Keratinocyte (primary cell): ENCODE measurements around the gene CFC1. TPM values are rescaled to one million over a fixed set of nuclear protein-coding genes. Genes with fewer than 3 reads are reported as not detected.
"Not testable (repeated sequence)": the region's sequence is repeated elsewhere in the genome, so short reads cannot be mapped to it uniquely, and the experiment has no call there.

Experiments
- DNase-seq: peaks from one replicate; pipeline ENCODE4 v3.0.0-alpha.2; 2011; ENCODE audit warnings: low read depth, missing footprints, low spot score
- FAIRE-seq: peaks from 2 replicates; lab custom pipeline; 2011; peaks lifted over from hg19 to GRCh38; lab: Jason Lieb, UNC
- H2AFZ ChIP-seq: 2 replicates; pipeline ENCODE4 v1.6.0; 2012; ENCODE audit warnings: low read length, control low read depth, inconsistent platforms; ENCODE audit not compliant: control insufficient read depth
- H3K27ac ChIP-seq: 2 replicates; pipeline ENCODE4 v1.5.1; 2011; ENCODE audit warnings: low read length; ENCODE audit not compliant: control insufficient read depth, insufficient read depth
- H3K27me3 ChIP-seq: 3 replicates; pipeline ENCODE4 v1.6.0; 2011; ENCODE audit warnings: low read length; ENCODE audit not compliant: control insufficient read depth, insufficient read depth; ENCODE audit errors: extremely low read depth
- H3K36me3 ChIP-seq, 2 experiments: 2 replicates in 1 of 2; 3 replicates in 1 of 2; pipeline ENCODE4 v1.5.1; 2011; ENCODE audit warnings: low read length in 2 of 2, mild to moderate bottlenecking in 1 of 2; ENCODE audit not compliant: control insufficient read depth in 2 of 2, insufficient read depth in 2 of 2; ENCODE audit errors: extremely low read depth in 1 of 2
- H3K4me1 ChIP-seq: 3 replicates; pipeline ENCODE4 v1.5.1; 2011; ENCODE audit warnings: low read length; ENCODE audit not compliant: control insufficient read depth, insufficient read depth; ENCODE audit errors: extremely low read depth
- H3K4me2 ChIP-seq: 3 replicates; pipeline ENCODE4 v1.6.0; 2011; ENCODE audit warnings: low read depth, low read length; ENCODE audit not compliant: control insufficient read depth, insufficient read depth; ENCODE audit errors: extremely low read depth
- H3K4me3 ChIP-seq, 3 experiments: fragments of 200-600 bp in 1 of 3; sonication (generic) in 1 of 3; 2 replicates in 2 of 3; 3 replicates in 1 of 3; pipeline ENCODE4 v1.5.1; 2011 to 2016; ENCODE audit warnings: low read length in 3 of 3, mild to moderate bottlenecking in 3 of 3, control low read depth in 2 of 3, inconsistent platforms in 1 of 3, low read depth in 1 of 3, mixed read lengths in 1 of 3, mixed run types in 1 of 3, moderate library complexity in 1 of 3; ENCODE audit not compliant: control insufficient read depth in 2 of 3, insufficient read depth in 2 of 3; ENCODE audit errors: extremely low read depth in 1 of 3
- H3K79me2 ChIP-seq: 2 replicates; pipeline ENCODE4 v1.6.0; 2012; ENCODE audit warnings: low read length; ENCODE audit not compliant: control insufficient read depth, insufficient read depth
- H3K9ac ChIP-seq: 3 replicates; pipeline ENCODE4 v1.6.0; 2011; ENCODE audit warnings: low read length; ENCODE audit not compliant: control insufficient read depth, insufficient read depth; ENCODE audit errors: extremely low read depth
- H3K9me1 ChIP-seq: 3 replicates; pipeline ENCODE4 v1.6.0; 2011; ENCODE audit warnings: low read length; ENCODE audit not compliant: control insufficient read depth, insufficient read depth; ENCODE audit errors: extremely low read depth
- H3K9me3 ChIP-seq: 2 replicates; pipeline ENCODE4 v1.5.1; 2012; ENCODE audit warnings: low read depth, low read length; ENCODE audit not compliant: control insufficient read depth
- H4K20me1 ChIP-seq: 3 replicates; pipeline ENCODE4 v1.6.0; 2011; ENCODE audit warnings: low read length; ENCODE audit not compliant: control insufficient read depth, insufficient read depth; ENCODE audit errors: extremely low read depth
- dilution Hi-C: fragments of 300-500 bp; cut with MboI; formaldehyde crosslinking; loops from one replicate; pipeline ENCODE4 v1.7.0; 2020; ENCODE audit warnings: low sequenced_read_pairs; ENCODE audit not compliant: extremely low pct_ligation_motif_present
- polyA plus RNA-seq, 5 experiments: library from polyadenylated mRNA; depleted of rRNA in 3 of 5; stranded (reverse) in 3 of 5; stranded (forward) in 1 of 5; unstranded in 1 of 5; fragments of >200 nt; gene quantifications; 1 replicate in 1 of 5; 2 replicates in 3 of 5; 3 replicates in 1 of 5; pipeline versions ENCODE4 v1.2.1 to v1.2.3, GENCODE V29; 2011 to 2012; ENCODE audit warnings: missing spikeins in 2 of 5, low read depth in 1 of 5, low replicate concordance in 1 of 5

Gene CFC1
- polyA plus RNA-seq, 1 donor (not counting 4 experiments of a cell fraction or from before 2014, with no cell fraction given), result not detected

DNA sequence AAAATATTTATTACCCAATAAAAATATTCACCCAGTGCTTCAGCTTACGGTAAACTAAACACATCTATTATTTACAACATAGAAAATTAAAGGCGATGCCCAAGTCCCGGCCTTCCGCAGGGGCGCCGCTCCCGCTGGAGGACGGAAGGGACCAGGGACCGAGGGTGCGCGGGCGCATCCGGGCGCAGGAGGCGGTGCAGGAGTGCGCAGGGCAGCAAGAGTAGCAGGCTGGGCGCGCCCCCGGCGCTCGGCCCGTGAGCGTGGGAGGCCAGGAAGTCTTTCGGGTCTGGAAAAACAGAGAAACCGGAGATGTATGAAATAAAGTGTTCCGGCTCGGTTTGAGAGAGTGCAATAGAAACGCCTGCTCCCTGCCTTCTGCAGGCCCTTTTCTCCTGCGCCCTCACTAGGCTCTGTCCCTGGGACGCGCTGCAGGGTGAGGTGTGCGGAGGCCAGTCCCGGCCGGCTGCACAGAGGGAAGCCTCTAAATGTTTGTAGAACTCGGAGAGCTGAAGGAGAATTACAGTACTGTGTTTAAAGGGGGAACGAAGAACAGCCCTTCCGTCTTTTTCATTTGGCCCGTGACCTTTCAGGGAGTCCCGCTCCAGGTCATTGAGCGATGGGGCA, 6.5 kb downstream of the CFC1 start:
- H4K20me1 ChIP-seq, DNase-seq, H3K27me3 ChIP-seq, H3K9me1 ChIP-seq, H3K4me3 ChIP-seq, H3K9me3 ChIP-seq, H2AFZ ChIP-seq, H3K36me3 ChIP-seq, dilution Hi-C loops, H3K27ac ChIP-seq, H3K4me2 ChIP-seq, H3K9ac ChIP-seq, H3K79me2 ChIP-seq, H3K4me1 ChIP-seq, FAIRE-seq: not testable (repeated sequence)

DNA sequence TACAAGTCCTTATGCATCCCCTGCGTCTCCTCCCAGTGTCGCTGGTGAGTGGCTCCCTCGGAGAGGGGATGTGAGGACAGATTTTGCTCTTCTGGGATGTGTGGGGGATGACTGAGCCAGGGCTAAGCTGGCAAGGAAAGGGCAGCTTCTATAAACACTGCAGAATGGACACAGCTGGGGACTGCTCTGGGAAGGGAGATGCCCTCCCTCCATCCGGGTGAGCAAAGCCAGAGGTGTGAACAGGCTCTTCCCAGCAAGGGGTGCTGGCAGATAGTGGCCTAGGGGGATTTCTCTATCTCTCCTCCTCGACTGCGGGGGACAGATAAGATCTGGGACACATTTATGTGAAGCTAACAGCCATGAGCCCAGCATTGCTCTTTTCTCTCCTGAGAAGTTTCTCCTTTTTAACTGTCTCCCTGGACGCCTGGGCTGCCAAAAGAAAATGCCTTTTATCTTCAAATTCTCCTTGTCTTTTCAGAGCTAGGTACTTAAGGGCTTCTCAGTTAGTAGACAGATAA, 8.5 kb downstream of the CFC1 start:
- H3K9ac ChIP-seq, H3K79me2 ChIP-seq, H3K36me3 ChIP-seq, H3K27me3 ChIP-seq, H4K20me1 ChIP-seq, H3K9me1 ChIP-seq, FAIRE-seq, H3K4me2 ChIP-seq, DNase-seq, H2AFZ ChIP-seq, H3K9me3 ChIP-seq, H3K4me3 ChIP-seq, dilution Hi-C loops, H3K4me1 ChIP-seq, H3K27ac ChIP-seq: not testable (repeated sequence)

DNA sequence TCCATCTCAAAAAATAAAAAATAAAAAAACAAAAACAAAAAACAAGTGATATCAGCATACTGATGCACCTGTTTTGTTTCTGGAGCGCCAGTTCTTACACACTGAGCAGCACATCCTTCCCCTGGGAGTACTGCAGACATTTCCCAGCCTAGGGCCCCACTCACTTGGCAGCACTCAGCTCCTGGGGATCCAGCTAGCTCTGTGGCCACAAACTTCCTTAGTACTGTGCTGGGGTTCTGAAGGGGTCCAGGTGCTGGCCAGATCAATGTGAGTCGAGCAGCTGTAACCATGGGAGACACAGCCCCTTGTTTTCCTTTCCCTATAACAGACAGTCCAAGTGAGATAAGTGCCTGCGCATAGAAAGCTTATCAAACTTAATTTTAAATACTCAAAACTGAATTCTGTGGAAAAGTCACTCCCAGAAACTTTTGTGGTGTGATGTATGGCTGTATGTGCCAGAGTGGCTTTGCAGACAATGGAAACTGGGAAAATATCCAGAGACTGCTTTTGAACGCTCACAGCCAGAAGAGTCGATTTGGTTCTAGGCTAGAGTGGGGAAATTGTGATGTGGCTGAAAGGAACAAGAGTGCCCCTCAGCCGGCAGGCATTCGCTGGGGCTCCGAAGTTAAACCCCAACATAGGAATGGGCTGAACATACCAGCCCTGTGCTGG, 9.1 kb downstream of the CFC1 start:
- H3K79me2 ChIP-seq, H3K9ac ChIP-seq, dilution Hi-C loops, H2AFZ ChIP-seq, H3K27me3 ChIP-seq, H3K9me3 ChIP-seq, FAIRE-seq, H3K27ac ChIP-seq, H3K4me2 ChIP-seq, H4K20me1 ChIP-seq, DNase-seq, H3K9me1 ChIP-seq, H3K36me3 ChIP-seq, H3K4me3 ChIP-seq, H3K4me1 ChIP-seq: not testable (repeated sequence)

DNA sequence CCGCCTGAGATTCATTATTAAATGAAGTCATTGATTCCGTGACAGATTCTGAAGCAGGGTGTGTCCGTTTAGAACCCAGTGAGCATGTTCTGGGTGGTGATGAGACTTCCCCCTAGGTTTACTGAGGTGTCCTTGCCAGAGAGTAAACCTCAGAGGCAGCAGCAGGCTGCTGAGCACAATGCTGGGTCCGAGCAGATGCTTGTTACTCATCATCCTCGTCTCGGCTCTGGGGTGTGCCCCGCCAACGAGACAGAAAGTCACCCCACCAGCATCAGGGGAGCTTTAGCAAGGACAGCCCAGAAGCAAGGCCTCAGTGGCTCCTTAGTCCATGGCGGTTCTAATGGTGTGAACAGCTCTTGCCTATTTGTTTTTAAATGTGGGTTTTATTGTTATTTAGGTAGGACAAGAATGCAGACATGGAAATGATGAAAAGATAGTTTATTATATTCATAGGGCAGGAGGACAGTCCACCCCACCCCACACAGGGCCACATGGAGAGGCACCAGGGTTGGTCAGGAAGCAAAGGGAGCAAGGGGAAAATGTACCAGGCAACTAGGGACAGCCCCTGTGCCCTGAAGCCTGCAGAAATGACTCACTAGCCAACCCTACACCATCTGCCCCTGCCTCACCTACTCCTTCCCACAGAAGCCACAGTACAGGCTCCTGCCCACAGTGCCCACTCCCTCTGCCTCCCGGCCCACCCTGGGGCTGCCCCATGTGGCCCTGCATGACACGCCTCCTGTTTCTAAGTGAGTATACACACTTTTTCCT, 10.5 kb downstream of the CFC1 start:
- H3K79me2 ChIP-seq, dilution Hi-C loops, H3K4me1 ChIP-seq, FAIRE-seq, H4K20me1 ChIP-seq, H3K9me3 ChIP-seq, H3K4me3 ChIP-seq, H3K27me3 ChIP-seq, H3K9me1 ChIP-seq, DNase-seq, H3K27ac ChIP-seq, H3K36me3 ChIP-seq, H3K9ac ChIP-seq, H2AFZ ChIP-seq, H3K4me2 ChIP-seq: not testable (repeated sequence)
